ENCODE results near the gene EFCAB8. TPM values are rescaled to one million over a fixed set of nuclear protein-coding genes. Genes with fewer than 3 reads are reported as not detected.

The EFCAB8 gene
- total RNA-seq, 1 experiment from 2014 or later, result 0.28 TPM

DNA sequence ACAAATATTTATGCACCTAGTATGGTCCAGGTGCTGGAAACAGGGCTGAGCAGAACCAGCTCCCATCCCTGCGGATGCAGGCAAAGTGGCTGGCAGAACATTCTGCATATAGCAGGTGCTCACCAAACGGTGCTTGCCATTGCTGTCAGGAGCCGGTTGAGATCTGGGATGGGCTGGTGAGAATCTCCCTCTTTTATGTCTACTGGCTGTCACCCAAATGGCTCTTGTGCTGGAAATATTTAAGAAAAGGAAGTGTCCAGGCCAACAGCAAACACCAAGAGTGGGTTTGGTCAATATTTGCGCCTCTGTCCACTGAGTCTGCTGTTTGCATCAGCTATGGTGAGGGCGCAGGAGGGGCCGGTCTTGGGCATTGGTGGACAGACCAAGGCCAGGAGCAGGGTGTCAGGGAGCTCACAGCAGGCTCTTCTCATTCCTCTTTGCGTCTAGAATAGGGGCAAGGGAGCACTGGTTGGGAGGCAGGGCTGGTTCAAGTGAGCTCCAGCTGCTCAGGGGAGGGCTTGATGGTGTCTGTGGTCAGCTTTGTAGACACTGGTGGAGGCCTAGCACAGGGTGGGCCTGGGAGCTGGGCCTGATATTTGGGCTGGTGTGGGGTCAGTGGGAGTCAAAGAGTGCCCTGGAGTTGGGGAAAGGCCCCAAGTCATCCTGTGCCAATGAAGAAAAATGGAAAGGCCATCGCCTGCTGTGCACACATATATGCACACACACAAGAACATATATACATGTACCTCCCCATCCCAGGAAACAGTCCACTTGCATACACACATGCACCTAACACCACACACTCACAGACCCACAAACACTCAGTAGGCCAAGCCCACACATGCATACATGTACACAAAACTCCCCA lies 147.4 kb downstream of the EFCAB8 start:
- H3K4me1 ChIP-seq, result peaks cover 8% of the 10 kb centered on the region; the same call in 1 of the 2 replicates

DNA sequence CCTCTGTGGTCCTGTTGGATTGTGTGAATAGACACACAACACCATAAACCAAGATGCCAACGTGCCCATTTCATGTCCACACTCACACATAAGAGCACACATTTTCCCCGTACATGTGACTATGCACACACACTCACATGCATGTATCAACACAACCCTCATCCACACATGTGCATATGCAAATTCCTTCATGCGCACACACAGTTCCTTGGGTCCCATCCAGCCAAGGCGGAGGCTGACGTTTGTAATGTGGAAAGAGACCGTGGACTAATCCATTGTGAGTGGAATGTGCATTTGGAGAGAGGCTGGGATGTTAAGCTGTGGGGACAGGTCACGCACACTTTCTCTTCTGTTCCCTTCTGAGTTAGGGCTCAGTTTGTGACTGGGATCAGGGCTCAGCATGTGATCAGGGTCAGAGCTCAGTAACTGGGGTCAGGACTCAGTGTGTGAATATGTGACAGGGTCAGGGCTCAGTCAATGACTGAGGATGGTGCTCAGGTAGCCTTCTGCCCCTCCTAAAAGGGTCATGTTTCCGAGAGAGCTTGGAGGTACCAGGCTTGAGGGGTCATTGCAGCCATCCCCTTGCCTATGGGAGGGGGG lies 148.2 kb downstream of the EFCAB8 start:
- no peak overlapping the region for H3K27ac ChIP-seq
- peaks cover 8% of the 10 kb centered on the region; the same call in 1 of the 2 replicates for H3K4me1 ChIP-seq
- H3K27me3 ChIP-seq, result no peaks in the 10 kb centered on the region
- DNase-seq, result no peak
- no peaks in the 10 kb centered on the region for H3K9me3 ChIP-seq (replicated peaks)
- no peaks in the 10 kb centered on the region for H3K36me3 ChIP-seq
- no peak overlapping the region for H3K4me3 ChIP-seq

More for the DNA sequence above, 147.4 kb downstream of the EFCAB8 start:
- Histone ChIP-seq H3K4me3 (no peak overlapping the region), H3K9me3 (replicated peaks) (no peaks in the 10 kb centered on the region), H3K36me3 (no peaks in the 10 kb centered on the region), H3K27ac (no peak overlapping the region), H3K27me3 (no peaks in the 10 kb centered on the region)
- DNase-seq, result no peak

DNA sequence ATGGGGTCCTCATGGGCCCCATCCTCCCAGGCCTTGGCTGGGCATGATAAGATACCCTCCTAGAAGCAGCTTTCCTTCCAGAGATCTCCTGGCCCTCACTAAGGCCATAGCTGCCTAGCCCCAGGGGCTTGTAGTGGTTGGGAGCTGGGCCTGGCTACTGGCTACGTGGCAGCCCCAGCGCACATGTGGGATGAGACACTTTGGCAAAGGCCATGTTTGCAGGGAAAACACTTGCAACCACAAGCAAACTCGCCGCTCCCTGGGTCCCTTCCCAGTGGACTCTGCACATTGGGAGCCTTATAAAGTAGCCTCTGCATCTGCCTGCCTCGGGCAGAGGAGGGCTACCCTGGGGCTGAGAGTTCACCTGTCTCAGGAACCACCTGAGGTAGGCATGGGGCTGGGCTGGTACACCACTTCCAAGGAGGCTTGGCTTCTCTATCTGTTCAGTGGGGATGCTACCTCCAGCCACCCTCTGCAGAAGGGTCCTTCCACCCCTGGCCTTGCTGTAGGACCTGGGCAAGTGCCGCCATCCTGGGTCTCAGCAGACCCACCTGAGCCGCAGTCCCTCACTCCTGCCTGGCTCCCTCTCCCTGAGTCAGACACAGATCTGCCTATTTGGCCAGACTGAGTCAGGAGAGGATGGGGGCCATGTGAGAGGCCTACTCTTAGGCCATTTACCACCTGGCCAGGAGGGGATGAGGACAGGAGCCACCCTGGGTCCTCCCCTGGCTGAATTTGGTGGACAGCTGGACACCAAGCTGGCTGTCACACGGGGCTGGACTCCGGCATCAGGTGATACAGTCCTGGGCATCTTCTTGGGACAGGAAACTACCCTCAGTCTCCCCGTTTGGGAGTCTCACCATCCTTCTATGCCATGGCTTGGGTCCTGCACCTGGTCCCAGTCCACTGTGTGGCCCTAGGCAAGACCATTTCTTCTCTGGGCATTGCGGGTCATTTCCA lies 148.9 kb downstream of the EFCAB8 start, which contains the start of gene BPIFB2:
Gene BPIFB2, plus strand, starts transcription at position 329 of the 960 bp plus-strand sequence. CDS start 871 bp downstream, outside the sequence.
- H3K27ac ChIP-seq, result no peak within 1 kb of the TSS
- no peak for DNase-seq
- H3K9me3 ChIP-seq (replicated peaks), result no peaks in the 10 kb centered on the region
- no peaks in the 10 kb centered on the region for H3K27me3 ChIP-seq
- no peaks in the 10 kb centered on the region for H3K36me3 ChIP-seq
- H3K4me1 ChIP-seq, result peaks cover 8% of the 10 kb centered on the region; the same call in 1 of the 2 replicates
- no peak within 1 kb of the TSS for H3K4me3 ChIP-seq

DNA sequence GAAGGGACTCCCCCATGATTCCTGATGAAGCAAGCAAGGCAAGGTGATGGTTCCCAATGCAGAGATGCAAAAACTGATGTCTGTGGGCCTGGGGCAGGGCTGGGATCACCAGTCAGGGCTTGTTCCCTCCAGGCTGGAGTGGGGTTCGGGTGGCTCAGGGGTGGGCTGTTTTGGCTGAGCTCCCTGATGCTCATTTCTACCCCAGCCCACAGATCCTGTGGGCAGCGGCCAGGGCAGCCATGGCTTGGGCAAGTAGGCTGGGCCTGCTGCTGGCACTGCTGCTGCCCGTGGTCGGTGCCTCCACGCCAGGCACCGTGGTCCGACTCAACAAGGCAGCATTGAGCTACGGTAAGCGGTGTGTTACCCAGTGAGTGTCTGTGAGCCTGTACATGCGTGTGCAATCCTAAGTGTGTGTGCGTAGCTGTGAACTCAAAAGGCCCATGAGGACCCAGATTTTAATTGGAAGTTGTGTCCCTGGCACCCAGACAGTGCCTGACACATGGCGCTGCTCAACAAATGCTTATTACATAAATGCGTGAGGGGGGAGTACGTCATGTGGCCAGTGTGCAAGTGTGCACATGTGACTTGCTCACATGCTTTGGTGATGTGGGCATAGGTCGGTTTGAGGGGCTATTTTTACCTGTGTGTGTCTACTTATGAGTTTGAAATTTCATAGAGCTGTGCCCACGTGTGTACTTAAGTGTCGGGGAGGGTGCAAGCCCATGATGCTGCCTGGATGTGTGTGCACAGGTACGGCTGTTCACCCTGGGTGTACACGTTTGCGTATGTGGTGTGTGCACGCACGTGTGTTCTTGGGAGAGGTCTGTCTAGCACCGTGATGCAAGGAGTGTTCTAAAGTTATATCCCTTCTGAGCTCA lies 149.9 kb downstream of the EFCAB8 start:
- DNase-seq, result no peak
- Histone ChIP-seq H3K9me3 (replicated peaks) (no peaks in the 10 kb centered on the region), H3K4me3 (no peak overlapping the region), H3K36me3 (no peaks in the 10 kb centered on the region), H3K4me1 (peaks cover 9% of the 10 kb centered on the region; the same call in 1 of the 2 replicates), H3K27me3 (no peaks in the 10 kb centered on the region), H3K27ac (no peak overlapping the region)

DNA sequence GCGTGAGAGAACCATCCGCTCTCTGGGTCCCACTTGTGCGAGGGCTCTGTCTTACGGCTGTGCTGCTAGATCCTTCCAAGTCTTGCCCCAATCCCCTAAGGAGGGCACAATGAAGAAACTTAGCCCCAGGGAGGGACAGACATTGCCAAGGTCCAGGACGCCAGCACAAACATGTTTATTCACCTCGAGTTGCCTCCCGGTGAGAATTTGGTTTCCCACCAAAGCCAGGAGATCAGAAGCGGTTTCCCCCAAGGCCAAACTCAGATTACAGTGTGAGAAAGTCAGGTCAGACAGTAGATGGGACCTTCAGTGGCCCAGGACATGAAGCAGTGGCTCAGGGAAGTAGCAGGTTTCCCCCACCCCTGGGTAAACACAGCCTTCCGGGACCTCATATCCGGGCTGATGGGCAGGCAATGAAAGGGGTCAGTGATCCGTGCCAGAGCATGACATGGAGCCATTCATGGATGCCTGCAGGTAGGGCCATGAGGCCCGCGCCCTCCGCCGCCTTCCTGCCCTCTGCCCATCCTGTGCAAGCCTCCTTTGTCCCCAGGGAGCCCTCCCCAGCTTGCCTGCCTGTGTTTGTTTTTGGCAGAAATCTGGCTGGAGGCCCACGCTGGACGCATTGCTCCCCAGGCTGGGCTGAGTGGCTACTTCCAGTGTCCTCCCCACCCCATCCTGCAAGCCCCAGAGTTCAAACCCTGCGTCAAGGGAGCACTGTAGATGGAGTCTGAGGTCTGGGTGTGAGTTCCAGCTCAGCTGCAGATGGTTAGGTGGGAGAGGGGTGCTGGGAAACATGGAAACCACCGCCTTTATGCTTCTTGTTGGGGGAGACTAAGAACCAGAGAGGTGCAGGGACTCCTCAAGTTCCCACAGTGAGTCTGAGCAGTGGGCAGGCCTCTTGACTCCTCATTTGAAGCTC lies 150.8 kb downstream of the EFCAB8 start:
- Histone ChIP-seq H3K4me1 (peaks cover 18% of the 10 kb centered on the region), H3K27ac (no peak overlapping the region), H3K27me3 (no peaks in the 10 kb centered on the region), H3K36me3 (no peaks in the 10 kb centered on the region), H3K4me3 (no peak overlapping the region), H3K9me3 (replicated peaks) (no peaks in the 10 kb centered on the region)
- DNase-seq, result peak; percentile 61 to 67

DNA sequence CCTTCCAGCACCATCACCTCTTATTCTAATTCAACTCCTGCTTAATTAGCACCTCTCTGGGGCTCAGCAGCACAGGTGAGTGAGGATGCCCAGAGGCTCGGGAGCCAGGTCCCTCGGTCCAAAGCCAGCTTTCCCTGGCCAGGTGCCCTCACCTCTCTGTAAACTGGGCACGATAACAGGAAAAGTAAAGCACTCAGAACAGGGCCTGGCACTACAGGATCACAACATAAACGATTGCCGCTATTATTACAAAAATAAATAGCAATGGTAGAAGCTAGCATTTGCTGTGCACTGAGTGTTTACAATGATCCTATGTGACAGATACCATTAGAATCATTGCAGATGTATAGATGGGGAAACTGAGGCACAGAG lies 151.4 kb downstream of the EFCAB8 start:
- H3K27ac ChIP-seq, result no peak overlapping the region
- H3K9me3 ChIP-seq (replicated peaks), result no peaks in the 10 kb centered on the region
- DNase-seq, result no peak
- no peak overlapping the region for H3K4me3 ChIP-seq
- H3K36me3 ChIP-seq, result no peaks in the 10 kb centered on the region
- peaks cover 21% of the 10 kb centered on the region for H3K4me1 ChIP-seq
- H3K27me3 ChIP-seq, result no peaks in the 10 kb centered on the region

DNA sequence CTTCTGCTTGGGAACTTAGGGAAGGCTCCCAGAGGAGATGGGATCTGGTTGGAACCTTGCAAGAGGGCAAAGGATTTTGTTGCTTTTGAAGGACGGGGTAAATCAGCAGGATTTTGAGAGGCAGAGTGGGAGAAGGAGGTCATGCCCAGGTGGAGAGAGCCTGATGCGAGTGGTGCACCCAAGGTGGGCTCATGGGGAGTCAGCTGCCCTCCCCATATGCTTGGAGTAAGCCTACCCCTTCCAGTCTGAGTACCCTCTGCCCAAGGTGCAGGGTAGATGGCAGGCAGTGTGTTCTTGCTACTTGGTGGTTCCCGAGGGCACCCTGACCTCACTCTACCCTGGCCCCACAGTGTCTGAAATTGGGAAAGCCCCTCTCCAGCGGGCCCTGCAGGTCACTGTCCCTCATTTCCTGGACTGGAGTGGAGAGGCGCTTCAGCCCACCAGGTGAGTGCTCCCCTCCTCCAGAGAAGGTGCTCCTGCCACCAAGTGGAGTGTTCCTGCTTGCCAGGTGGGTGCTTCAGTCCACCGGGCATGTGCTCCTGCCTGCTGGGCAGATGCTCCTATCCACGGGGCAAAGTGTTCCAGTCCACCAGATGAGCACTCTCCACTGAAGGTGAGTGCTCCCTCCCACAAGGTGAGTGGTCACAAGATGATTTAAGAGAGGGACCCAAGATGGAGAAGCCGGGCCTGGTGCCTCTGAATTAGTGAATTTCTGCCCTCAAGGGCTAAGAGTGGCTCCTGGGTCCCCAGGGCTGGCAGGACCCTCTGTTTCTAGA lies 152.1 kb downstream of the EFCAB8 start:
- no peak overlapping the region for H3K4me3 ChIP-seq
- H3K27ac ChIP-seq, result no peak overlapping the region
- H3K36me3 ChIP-seq, result no peaks in the 10 kb centered on the region
- H3K4me1 ChIP-seq, result peaks cover 21% of the 10 kb centered on the region
- H3K9me3 ChIP-seq (replicated peaks), result no peaks in the 10 kb centered on the region
- H3K27me3 ChIP-seq, result no peaks in the 10 kb centered on the region
- no peak for DNase-seq

Other genes with a start within 250 kb of the EFCAB8 start
- gene C20orf203, start 185.0 kb upstream of the EFCAB8 start, total RNA-seq (2014; rRNA removed; shearing (Covaris generic)), result not detected in 2 replicates
- gene COMMD7, start 115.5 kb upstream of the EFCAB8 start, total RNA-seq (2014; rRNA removed; shearing (Covaris generic)), result 18.8 and 19.8 TPM in 2 replicates
- gene DNMT3B, start 96.5 kb upstream of the EFCAB8 start, total RNA-seq (2014; rRNA removed; shearing (Covaris generic)), result 15.6 TPM in 2 replicates
- gene MAPRE1, start 39.0 kb upstream of the EFCAB8 start, total RNA-seq (2014; rRNA removed; shearing (Covaris generic)), result 322 and 324 TPM in 2 replicates
- not detected in 2 replicates for gene SUN5, start 145.5 kb downstream of the EFCAB8 start, total RNA-seq (2014; rRNA removed; shearing (Covaris generic))
- gene BPIFB2, start 148.8 kb downstream of the EFCAB8 start, total RNA-seq (2014; rRNA removed; shearing (Covaris generic)), result not detected in 2 replicates
- gene BPIFB6, start 172.7 kb downstream of the EFCAB8 start, total RNA-seq (2014; rRNA removed; shearing (Covaris generic)), result not detected in 2 replicates
- gene BPIFB3, start 195.0 kb downstream of the EFCAB8 start, total RNA-seq (2014; rRNA removed; shearing (Covaris generic)), result 0.26 and 0.43 TPM in 2 replicates
- 3.2 and 3.9 TPM in 2 replicates for gene BPIFB4, start 220.7 kb downstream of the EFCAB8 start, total RNA-seq (2014; rRNA removed; shearing (Covaris generic))

Data from SJCRH30 (cell line).